ENCODE data around the gene LTB.

LTB gene

GRCh38 chr6:31574106-31575061 lies 7.8 kb downstream of the LTB start:
- H3K27ac ChIP-seq, result no peak overlapping the region
- no peak for TF ChIP-seq CTCF (conservative IDR thresholded peaks at IDR 0.05; ENCODE audit: low read depth)
- ChIA-PET CTCF (interaction anchor here (0.7 to 1.3 kb wide), 2 partner anchors 17 to 24 kb away, joined by 3 to 6 read pairs; no protein-coding TSS in a partner anchor), POLR2A (ENCODE audit: low non-redundant PET) (no interaction called here)
- no peak for DNase-seq (ENCODE audit: low spot score)

- no peak overlapping the region for H3K27ac ChIP-seq
- TF ChIP-seq CTCF (conservative IDR thresholded peaks at IDR 0.05; ENCODE audit: low read depth), result no peak
- CTCF ChIA-PET, result interaction anchor here (0.6 to 1.3 kb wide), 3 partner anchors 18 to 144 kb away, joined by 3 to 6 read pairs (median 3); no protein-coding TSS in a partner anchor
- DNase-seq (ENCODE audit: low spot score), result no peak
- POLR2A ChIA-PET (ENCODE audit: low non-redundant PET), result no interaction called here
These were observed 8.8 kb downstream of the LTB start for GRCh38 chr6:31573239-31574105.

GRCh38 chr6:31572041-31572911 lies 9.9 kb downstream of the LTB start, which contains the start of gene LTA:
LTA (plus strand) TSS chr6:31572289; CDS start chr6:31572743, 454 bp downstream.
- DNase-seq (ENCODE audit: low spot score), result no peak
- POLR2A ChIA-PET (ENCODE audit: low non-redundant PET), result interaction anchor here (0.6 kb wide), 1 partner anchor 66 kb away, joined by 3 read pairs; no protein-coding TSS in a partner anchor
- CTCF ChIA-PET, result interaction anchor here (0.6 kb wide), 1 partner anchor 145 kb away, joined by 3 read pairs; no protein-coding TSS in a partner anchor
- no peak within 1 kb of the TSS for H3K27ac ChIP-seq
- no peak for TF ChIP-seq CTCF (conservative IDR thresholded peaks at IDR 0.05; ENCODE audit: low read depth)

GRCh38 chr6:31569861-31570536 lies 12.2 kb downstream of the LTB start:
- ChIA-PET POLR2A (ENCODE audit: low non-redundant PET) (no interaction called here), CTCF (interaction anchor here (0.6 kb wide), 1 partner anchor 171 kb away, joined by 5 read pairs; no protein-coding TSS in a partner anchor)
- no peak for TF ChIP-seq CTCF (conservative IDR thresholded peaks at IDR 0.05; ENCODE audit: low read depth)
- DNase-seq (ENCODE audit: low spot score), result no peak
- no peak overlapping the region for H3K27ac ChIP-seq

GRCh38 chr6:31568537-31568961 lies 13.7 kb downstream of the LTB start:
- no peak overlapping the region for H3K27ac ChIP-seq
- ChIA-PET CTCF (interaction anchor here (1.7 kb wide), 1 partner anchor 12 kb away, joined by 5 read pairs; no protein-coding TSS in a partner anchor), POLR2A (ENCODE audit: low non-redundant PET) (no interaction called here)
- TF ChIP-seq CTCF (conservative IDR thresholded peaks at IDR 0.05; ENCODE audit: low read depth), result no peak
- DNase-seq (ENCODE audit: low spot score), result no peak

All from RWPE1 (cell line).